Measurements from ENCODE around the gene SAT1. TPM values are rescaled to one million over a fixed set of nuclear protein-coding genes. Genes with fewer than 3 reads are reported as not detected.
"Not testable (repeated sequence)": the region's sequence is repeated elsewhere in the genome, so short reads cannot be mapped to it uniquely, and the experiment has no call there.

SAT1 gene
- total RNA-seq, 1 experiment from 2014 or later: 448 TPM

- no TSS peak for BruUV-seq (replicated peaks)
- Histone ChIP-seq H3K9me3 (ENCODE audit: low read length) (no peaks in the 10 kb centered on the region), H3K79me2 (ENCODE audit: low read length) (no peaks in the 10 kb centered on the region), H3K27ac (ENCODE audit: low read length) (no peak overlapping the region), H3K9me2 (replicated peaks; ENCODE audit: low read length) (no peaks in the 10 kb centered on the region), H3K4me2 (ENCODE audit: low read length) (no peak overlapping the region), H3K27me3 (ENCODE audit: low read length) (no peaks in the 10 kb centered on the region), H3K36me3 (ENCODE audit: low read depth, low read length) (no peaks in the 10 kb centered on the region), H3K9ac (ENCODE audit: low read length) (no peak overlapping the region), H4K20me1 (ENCODE audit: low read length) (no peaks in the 10 kb centered on the region), H3K4me3 (ENCODE audit: low read length) (no peak overlapping the region), H2AFZ (ENCODE audit: low read length) (no peak overlapping the region), H3F3A (ENCODE audit: low read length, unreplicated experiment) (no peaks in the 10 kb centered on the region), H3K4me1 (ENCODE audit: insufficient read depth, low read length) (no peaks in the 10 kb centered on the region)
- CTCF ChIA-PET: no interaction called here
- ATAC-seq: no peak
- DNase-seq: no peak
- POLR2A ChIA-PET (ENCODE audit: unreplicated experiment): no interaction called here
- no peak for TF ChIP-seq EZH2 (IDR thresholded peaks at IDR 0.05; ENCODE audit: low read length, unreplicated experiment)
- no peak for TF ChIP-seq EZH2phosphoT487 (IDR thresholded peaks at IDR 0.05; ENCODE audit: borderline replicate concordance, low read length)
- TF ChIP-seq, protein P1, sequence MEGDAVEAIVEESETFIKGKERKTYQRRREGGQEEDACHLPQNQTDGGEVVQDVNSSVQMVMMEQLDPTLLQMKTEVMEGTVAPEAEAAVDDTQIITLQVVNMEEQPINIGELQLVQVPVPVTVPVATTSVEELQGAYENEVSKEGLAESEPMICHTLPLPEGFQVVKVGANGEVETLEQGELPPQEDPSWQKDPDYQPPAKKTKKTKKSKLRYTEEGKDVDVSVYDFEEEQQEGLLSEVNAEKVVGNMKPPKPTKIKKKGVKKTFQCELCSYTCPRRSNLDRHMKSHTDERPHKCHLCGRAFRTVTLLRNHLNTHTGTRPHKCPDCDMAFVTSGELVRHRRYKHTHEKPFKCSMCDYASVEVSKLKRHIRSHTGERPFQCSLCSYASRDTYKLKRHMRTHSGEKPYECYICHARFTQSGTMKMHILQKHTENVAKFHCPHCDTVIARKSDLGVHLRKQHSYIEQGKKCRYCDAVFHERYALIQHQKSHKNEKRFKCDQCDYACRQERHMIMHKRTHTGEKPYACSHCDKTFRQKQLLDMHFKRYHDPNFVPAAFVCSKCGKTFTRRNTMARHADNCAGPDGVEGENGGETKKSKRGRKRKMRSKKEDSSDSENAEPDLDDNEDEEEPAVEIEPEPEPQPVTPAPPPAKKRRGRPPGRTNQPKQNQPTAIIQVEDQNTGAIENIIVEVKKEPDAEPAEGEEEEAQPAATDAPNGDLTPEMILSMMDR (conservative IDR thresholded peaks at IDR 0.05; ENCODE audit: low read depth, low read length): no peak
- intact Hi-C loops (cut with micrococcal nuclease): no loop called here
Measured at GRCh38 chrX:23766650-23767551, 16.1 kb upstream of the SAT1 start.

DNA sequence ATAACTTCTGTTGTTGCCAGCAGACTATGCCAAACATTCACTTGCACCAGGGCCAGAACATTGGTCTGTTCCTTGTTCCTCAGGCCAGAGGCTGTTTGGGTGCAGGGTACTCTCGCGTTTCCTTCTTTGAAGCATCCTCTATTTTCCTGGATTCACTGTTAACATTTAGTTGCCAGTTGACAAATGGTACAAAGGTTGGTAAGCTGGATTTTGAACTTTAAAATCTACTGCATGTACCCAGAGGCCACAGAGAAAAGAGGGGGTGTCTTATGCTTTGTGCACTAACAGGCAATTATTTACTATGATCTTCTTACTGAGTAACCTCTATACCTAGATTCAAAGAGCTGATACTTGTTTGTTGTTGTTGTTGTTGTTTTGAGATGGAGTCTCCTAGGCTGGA lies 12.8 kb upstream of the SAT1 start:
- H3F3A ChIP-seq (ENCODE audit: low read length, unreplicated experiment): no peaks in the 10 kb centered on the region
- no peaks in the 10 kb centered on the region for H3K9me3 ChIP-seq (ENCODE audit: low read length)
- no peaks in the 10 kb centered on the region for H3K4me1 ChIP-seq (ENCODE audit: insufficient read depth, low read length)
- no peak overlapping the region for H3K9ac ChIP-seq (ENCODE audit: low read length)
- no peaks in the 10 kb centered on the region for H3K36me3 ChIP-seq (ENCODE audit: low read depth, low read length)
- DNase-seq (no peak), ATAC-seq (no peak)
- H3K27me3 ChIP-seq (ENCODE audit: low read length): no peaks in the 10 kb centered on the region
- TF ChIP-seq EZH2phosphoT487 (IDR thresholded peaks at IDR 0.05; ENCODE audit: borderline replicate concordance, low read length) (no peak), EZH2 (IDR thresholded peaks at IDR 0.05; ENCODE audit: low read length, unreplicated experiment) (no peak)
- TF ChIP-seq, protein P1 (conservative IDR thresholded peaks at IDR 0.05; ENCODE audit: low read depth, low read length): no peak
- H3K4me2 ChIP-seq (ENCODE audit: low read length): no peak overlapping the region
- no peak overlapping the region for H2AFZ ChIP-seq (ENCODE audit: low read length)
- H3K79me2 ChIP-seq (ENCODE audit: low read length): no peaks in the 10 kb centered on the region
- CTCF ChIA-PET: no interaction called here
- no peaks in the 10 kb centered on the region for H3K9me2 ChIP-seq (replicated peaks; ENCODE audit: low read length)
- intact Hi-C loops (cut with micrococcal nuclease): no loop called here
- POLR2A ChIA-PET (ENCODE audit: unreplicated experiment): no interaction called here
- BruUV-seq (replicated peaks): no TSS peak
- H4K20me1 ChIP-seq (ENCODE audit: low read length): no peaks in the 10 kb centered on the region
- no peak overlapping the region for H3K4me3 ChIP-seq (ENCODE audit: low read length)
- H3K27ac ChIP-seq (ENCODE audit: low read length): no peak overlapping the region

GRCh38 chrX:23771086-23771485 lies 11.9 kb upstream of the SAT1 start:
- H3K4me2 ChIP-seq (ENCODE audit: low read length); H3K9me3 ChIP-seq (ENCODE audit: low read length); CTCF ChIA-PET; H3K4me3 ChIP-seq (ENCODE audit: low read length); POLR2A ChIA-PET (ENCODE audit: unreplicated experiment); H3K27me3 ChIP-seq (ENCODE audit: low read length); ATAC-seq; intact Hi-C loops (cut with micrococcal nuclease); H4K20me1 ChIP-seq (ENCODE audit: low read length); H3K27ac ChIP-seq (ENCODE audit: low read length); DNase-seq; H3K79me2 ChIP-seq (ENCODE audit: low read length); BruUV-seq (replicated peaks); H3K4me1 ChIP-seq (ENCODE audit: insufficient read depth, low read length); H3K36me3 ChIP-seq (ENCODE audit: low read depth, low read length); H3K9ac ChIP-seq (ENCODE audit: low read length); H2AFZ ChIP-seq (ENCODE audit: low read length); H3K9me2 ChIP-seq (replicated peaks; ENCODE audit: low read length); H3F3A ChIP-seq (ENCODE audit: low read length, unreplicated experiment): not testable (repeated sequence)

Measured in PC-3 (cell line).